Large intestine (tissue), 3 donors: ENCODE results near the gene TMEM187. TPM values are rescaled to one million over a fixed set of nuclear protein-coding genes. Genes with fewer than 3 reads are reported as not detected.

Experiments used
- DNase-seq, 2 donors: peaks; one replicate each; pipeline versions ENCODE4 v3.0.0 to v3.0.0-alpha.2; 2013
- H3K27ac ChIP-seq: one replicate; pipeline ENCODE4 v1.5.1; 2013; ENCODE audit warnings: low read length
- H3K27me3 ChIP-seq: 2 replicates; pipeline ENCODE4 v1.6.1; 2013; ENCODE audit warnings: low read length; ENCODE audit not compliant: control insufficient read depth, insufficient read depth
- H3K36me3 ChIP-seq: 2 replicates; pipeline ENCODE4 v1.6.1; 2013; ENCODE audit warnings: low read length; ENCODE audit not compliant: control insufficient read depth, insufficient read depth
- H3K4me1 ChIP-seq: one replicate; pipeline ENCODE4 v1.6.1; 2013; ENCODE audit warnings: low read length; ENCODE audit not compliant: control insufficient read depth, insufficient read depth
- H3K4me3 ChIP-seq: one replicate; pipeline ENCODE4 v1.5.1; 2013; ENCODE audit warnings: low read length
- H3K9me3 ChIP-seq: one replicate; pipeline ENCODE4 v1.6.1; 2013; ENCODE audit warnings: mild to moderate bottlenecking, low read depth, low read length, moderate library complexity; ENCODE audit not compliant: control insufficient read depth
- WGBS: methylation state at CpG from one replicate; pipeline ENCODE4 v1.1.5; 2013; ENCODE audit warnings: low lambda C conversion rate; ENCODE audit not compliant: insufficient coverage; 5-methylcytosine and 5-hydroxymethylcytosine counted together
- polyA plus RNA-seq: library from polyadenylated mRNA; unstranded; fragments of 120-200 nt; gene quantifications from one replicate; pipeline ENCODE4 v1.2.1, GENCODE V29; 2013

TMEM187 gene
- polyA plus RNA-seq, 1 donor, result 4.9 TPM

- DNase-seq, result peak in 1 of 2 donors; percentile 34
- Histone ChIP-seq H3K9me3 (no peaks in the 10 kb centered on the region), H3K4me1 (peaks cover 40% of the 10 kb centered on the region), H3K27me3 (no peaks in the 10 kb centered on the region), H3K4me3 (no peak overlapping the region), H3K27ac (peak overlapping the region; percentile 80), H3K36me3 (peaks cover 30% of the 10 kb centered on the region)
- WGBS, result no CpG with 5 or more reads among the region's 20 CpGs
Measured at GRCh38 chrX:154013614-154014360, 41.2 kb downstream of the TMEM187 start.

- WGBS, result no CpG with 5 or more reads among the region's 24 CpGs
- H3K4me3 ChIP-seq, result no peak overlapping the region
- no peaks in the 10 kb centered on the region for H3K9me3 ChIP-seq
- DNase-seq, result no peak
- H3K27me3 ChIP-seq, result no peaks in the 10 kb centered on the region
- H3K36me3 ChIP-seq, result peaks cover 30% of the 10 kb centered on the region
- no peak overlapping the region for H3K27ac ChIP-seq
- H3K4me1 ChIP-seq, result peaks cover 41% of the 10 kb centered on the region
Measured at GRCh38 chrX:154014429-154015380, 42.2 kb downstream of the TMEM187 start.

DNA sequence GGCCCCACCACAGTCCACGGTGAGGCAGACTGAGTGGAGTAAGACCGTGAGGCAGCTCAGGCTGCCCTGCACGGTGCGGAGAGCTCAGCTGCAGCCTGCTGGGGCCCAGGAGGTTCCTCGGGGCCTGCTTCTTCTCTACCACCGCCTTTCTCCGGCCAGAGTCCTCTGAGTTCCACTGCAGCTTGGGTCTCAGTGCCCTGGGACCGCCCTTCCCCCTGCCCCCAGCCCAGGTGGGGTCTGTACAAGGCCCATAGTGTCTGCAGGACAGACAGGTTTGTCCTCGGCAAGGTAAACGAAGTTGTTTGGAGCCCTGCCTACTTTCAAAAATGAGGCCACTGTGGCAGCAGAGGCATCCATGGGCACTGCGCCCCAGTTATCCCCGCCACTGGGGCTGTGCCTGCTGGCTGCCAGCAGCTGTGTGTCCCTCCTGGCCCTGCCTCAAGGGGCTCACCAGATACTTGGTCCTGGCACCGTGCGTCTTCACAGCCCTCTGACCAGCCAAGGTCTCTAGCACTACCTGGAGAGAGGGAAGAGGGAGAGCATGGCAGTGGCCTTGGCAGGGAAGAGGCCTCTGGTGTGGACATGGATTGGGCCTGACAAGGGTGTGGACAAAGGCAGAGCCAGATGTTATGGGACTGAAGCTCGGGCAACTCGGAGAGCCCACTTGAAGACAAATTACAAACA is 43.2 kb downstream of the TMEM187 start:
- no peaks in the 10 kb centered on the region for H3K27me3 ChIP-seq
- no peak for DNase-seq
- no peak overlapping the region for H3K4me3 ChIP-seq
- H3K9me3 ChIP-seq, result no peaks in the 10 kb centered on the region
- WGBS, result no CpG with 5 or more reads among the region's 16 CpGs
- peaks cover 36% of the 10 kb centered on the region for H3K4me1 ChIP-seq
- peaks cover 29% of the 10 kb centered on the region for H3K36me3 ChIP-seq
- H3K27ac ChIP-seq, result no peak overlapping the region

DNA sequence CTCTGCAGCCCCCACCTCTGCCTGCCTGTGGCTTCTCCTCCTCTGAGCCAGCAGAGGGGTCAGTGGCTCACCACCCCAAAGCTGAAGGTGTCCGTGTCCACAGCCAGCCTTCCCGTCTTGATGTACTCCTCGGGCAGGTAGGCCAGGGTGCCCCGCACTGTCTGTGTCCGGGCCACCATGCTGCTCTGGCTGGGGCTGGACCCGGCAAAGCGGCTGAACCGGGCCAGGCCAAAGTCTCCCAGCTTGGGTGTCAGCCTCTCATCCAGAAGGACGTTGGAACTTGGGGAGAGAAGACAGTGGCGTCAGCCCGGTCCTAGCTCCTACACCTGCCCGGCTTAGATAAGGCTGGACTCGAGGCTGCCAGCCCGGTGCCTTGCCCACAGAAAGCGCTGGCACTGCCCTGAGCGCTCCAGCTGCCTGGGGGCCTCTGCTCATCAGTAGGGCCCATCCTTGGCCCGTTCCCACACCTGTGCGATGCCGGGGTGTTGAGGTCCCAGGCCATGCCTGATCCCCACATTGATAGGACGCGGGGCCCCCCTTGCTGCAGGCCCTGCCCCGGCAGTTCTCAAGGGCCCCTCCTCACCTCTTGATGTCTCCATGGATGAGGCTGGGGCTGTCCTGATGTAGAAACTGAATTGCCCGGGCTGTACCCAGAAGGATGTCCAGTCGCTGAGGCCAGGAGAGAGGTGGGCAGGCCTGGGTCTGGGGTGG is 44.0 kb downstream of the TMEM187 start:
- no CpG with 5 or more reads among the region's 24 CpGs for WGBS
- Histone ChIP-seq H3K9me3 (no peaks in the 10 kb centered on the region), H3K4me1 (peaks cover 33% of the 10 kb centered on the region), H3K27me3 (no peaks in the 10 kb centered on the region), H3K36me3 (peaks cover 28% of the 10 kb centered on the region), H3K4me3 (no peak overlapping the region), H3K27ac (no peak overlapping the region)
- no peak for DNase-seq

- Histone ChIP-seq H3K4me1 (peaks cover 21% of the 10 kb centered on the region), H3K36me3 (peaks cover 23% of the 10 kb centered on the region), H3K27me3 (no peaks in the 10 kb centered on the region), H3K4me3 (no peak overlapping the region), H3K27ac (no peak overlapping the region), H3K9me3 (no peaks in the 10 kb centered on the region)
- no peak for DNase-seq
- no CpG with 5 or more reads among the region's 26 CpGs for WGBS
Measured at GRCh38 chrX:154017766-154018517, 45.4 kb downstream of the TMEM187 start.

DNA sequence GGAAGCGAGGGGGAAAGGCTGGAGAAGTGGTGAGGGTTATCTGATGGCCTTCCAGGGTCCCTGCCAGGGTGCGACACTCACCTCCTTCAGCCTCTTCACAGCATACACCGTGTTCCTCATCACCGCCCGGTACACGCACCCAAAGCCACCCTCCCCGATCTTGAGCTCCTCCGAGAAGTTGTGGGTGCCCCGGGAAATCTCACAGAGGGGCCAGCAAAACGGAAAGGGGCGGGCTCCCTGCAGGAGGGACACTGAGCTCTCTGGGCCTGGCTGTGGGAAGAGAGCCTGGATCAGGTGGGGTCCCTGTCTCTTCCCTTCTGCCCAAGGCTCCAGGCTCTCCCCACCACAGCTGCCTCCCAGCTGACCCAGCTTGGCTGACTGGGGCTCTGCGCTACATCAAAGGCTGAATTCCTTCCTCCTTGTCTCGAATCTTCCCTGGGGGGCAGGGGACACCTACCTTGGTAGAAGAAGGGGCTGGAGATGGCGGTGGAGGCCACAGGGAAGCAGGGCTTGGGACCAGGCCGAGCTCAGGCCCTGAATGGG is 46.0 kb downstream of the TMEM187 start:
- DNase-seq, result no peak
- peak overlapping the region; percentile 54 for H3K4me3 ChIP-seq
- no CpG with 5 or more reads among the region's 15 CpGs for WGBS
- peaks cover 14% of the 10 kb centered on the region for H3K4me1 ChIP-seq
- H3K36me3 ChIP-seq, result peaks cover 23% of the 10 kb centered on the region
- H3K9me3 ChIP-seq, result no peaks in the 10 kb centered on the region
- no peaks in the 10 kb centered on the region for H3K27me3 ChIP-seq
- peak overlapping the region; percentile 48 for H3K27ac ChIP-seq

DNA sequence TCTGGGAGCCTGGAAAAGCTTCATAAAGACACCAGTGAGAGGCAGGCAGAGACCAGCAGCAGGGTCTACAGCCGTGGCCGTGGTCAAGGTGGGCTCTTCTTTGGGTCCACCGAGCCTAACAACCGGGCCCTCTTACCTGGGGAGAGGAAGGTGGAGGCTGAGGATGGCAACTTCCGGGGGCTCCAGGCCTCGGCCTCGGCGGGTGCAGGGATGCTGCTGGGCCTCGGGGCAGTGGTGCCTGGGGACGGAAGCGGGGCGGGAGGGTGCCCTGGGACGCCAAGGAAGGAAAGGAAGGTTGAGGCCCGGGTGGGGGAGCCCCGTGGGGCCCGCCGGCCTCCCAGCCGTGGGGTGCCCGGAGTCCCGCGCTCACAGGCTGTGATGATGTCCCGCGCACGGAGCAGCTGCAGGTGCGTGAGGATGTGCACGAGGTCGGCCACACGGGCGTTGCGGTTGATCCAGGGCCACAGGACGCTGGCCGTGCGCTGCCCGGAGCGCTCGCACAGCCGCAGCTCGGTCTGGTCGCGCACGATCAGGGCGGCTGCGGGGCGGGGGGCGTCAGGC is 46.6 kb downstream of the TMEM187 start:
- H3K4me1 ChIP-seq, result peaks cover 11% of the 10 kb centered on the region
- no peak for DNase-seq

DNA sequence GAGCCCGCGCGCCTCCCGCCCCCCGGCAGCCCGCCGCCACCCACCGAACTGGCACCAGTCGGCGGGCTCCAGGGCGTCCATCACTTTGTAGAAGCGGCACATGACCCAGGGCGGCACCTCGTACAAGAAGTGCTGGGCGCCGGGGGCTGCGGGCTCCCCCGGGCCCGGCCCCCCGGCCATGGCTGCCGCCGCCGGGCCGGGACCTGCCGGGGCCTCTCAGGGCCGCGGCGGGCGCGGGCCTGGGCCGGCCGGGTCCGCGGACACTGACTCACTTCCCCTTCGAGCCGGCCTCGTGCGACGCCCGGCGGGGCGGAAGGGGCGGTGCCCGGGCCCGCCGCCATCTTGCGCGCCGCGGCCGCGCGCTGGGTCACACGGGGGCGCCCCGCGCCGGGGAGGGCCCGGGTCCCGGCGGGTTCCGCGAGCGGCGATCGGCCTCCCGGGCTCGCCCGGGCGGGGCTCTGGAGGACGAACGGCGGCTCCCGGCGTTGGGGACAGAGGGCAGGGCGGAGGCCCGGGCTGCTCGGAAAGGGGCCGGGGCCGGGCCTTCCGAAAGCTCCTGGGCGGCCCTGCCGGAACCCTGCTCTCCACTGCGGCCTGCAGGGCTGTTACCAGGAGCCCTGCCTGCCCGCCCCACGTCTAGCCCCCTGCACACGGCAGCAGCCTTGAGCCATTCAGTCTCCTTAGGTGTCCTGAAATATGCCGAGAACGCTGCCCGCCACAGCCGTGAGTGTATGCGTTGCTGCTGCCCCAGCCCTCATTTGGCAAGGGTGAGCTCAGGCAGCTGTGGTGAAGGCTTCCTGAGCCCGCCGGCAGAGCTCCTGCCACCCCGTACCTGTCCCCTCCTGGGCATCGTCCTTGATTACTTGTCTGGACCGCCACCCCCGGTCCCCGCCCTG is 47.3 kb downstream of the TMEM187 start, which contains the start of gene IRAK1:
Gene IRAK1, minus strand, starts transcription at position 270 of the 896 bp plus-strand sequence. Its CDS starts 90 bp downstream, at position 180.
- no CpG with 5 or more reads among the region's 99 CpGs for WGBS
- Histone ChIP-seq H3K27ac (peak within 1 kb of the TSS; percentile 87), H3K9me3 (no peaks in the 10 kb centered on the region), H3K36me3 (peaks cover 23% of the 10 kb centered on the region), H3K4me3 (peak within 1 kb of the TSS; percentile 58), H3K27me3 (no peaks in the 10 kb centered on the region), H3K4me1 (peaks cover 11% of the 10 kb centered on the region)
- DNase-seq, result peak; percentile 25 to 71

More for the DNA sequence above, 46.6 kb downstream of the TMEM187 start:
- Histone ChIP-seq H3K4me3 (peak overlapping the region; percentile 54), H3K36me3 (peaks cover 23% of the 10 kb centered on the region), H3K27me3 (no peaks in the 10 kb centered on the region), H3K27ac (peak overlapping the region; percentile 48), H3K9me3 (no peaks in the 10 kb centered on the region)
- no CpG with 5 or more reads among the region's 45 CpGs for WGBS
